H1 (cell line): ENCODE data around the gene BBX. TPM values are rescaled to one million over a fixed set of nuclear protein-coding genes. Genes with fewer than 3 reads are reported as not detected.

Source experiments
- CTCF ChIA-PET: fragments of 300-600 bp; sonication (Branson Sonifier 250); formaldehyde crosslinking; loops from one replicate; lab custom pipeline; 2021; ENCODE audit not compliant: partially characterized antibody; lab: Charles Lee
- POLR2A ChIA-PET: fragments of 300-600 bp; sonication (Branson Sonifier 250); formaldehyde crosslinking; loops from one replicate; lab custom pipeline; 2021; ENCODE audit warnings: inconsistent platforms; ENCODE audit not compliant: partially characterized antibody; lab: Charles Lee
- DNase-seq, 2 experiments: peaks; one replicate each; pipeline versions ENCODE4 v3.0.0 to v3.0.0-alpha.2; 2010 to 2022; ENCODE audit warnings: low spot score in 2 of 2, low read depth in 1 of 2, mixed read lengths in 1 of 2
- FAIRE-seq: peaks from 2 replicates; lab custom pipeline; 2011; peaks lifted over from hg19 to GRCh38; lab: Jason Lieb, UNC
- H2AFZ ChIP-seq: 2 replicates; pipeline ENCODE4 v1.8.1; 2012; ENCODE audit warnings: low read length, inconsistent platforms
- H2AK5ac ChIP-seq: 2 replicates; pipeline ENCODE4 v1.6.1; 2013; ENCODE audit warnings: low read depth, low read length
- H2BK120ac ChIP-seq: replicated peaks from 2 replicates; pipeline ENCODE3; 2013; ENCODE audit warnings: low read depth, low read length, inconsistent platforms
- H2BK12ac ChIP-seq: 2 replicates; pipeline ENCODE4 v1.6.1; 2013; ENCODE audit warnings: low read depth, low read length
- H2BK15ac ChIP-seq: 2 replicates; pipeline ENCODE4 v1.6.1; 2013; ENCODE audit warnings: low read length
- H2BK20ac ChIP-seq: 2 replicates; pipeline ENCODE4 v1.6.1; 2013; ENCODE audit warnings: low read length
- H2BK5ac ChIP-seq: 2 replicates; pipeline ENCODE4 v1.6.1; 2013; ENCODE audit warnings: low read depth, low read length
- H3K14ac ChIP-seq: 2 replicates; pipeline ENCODE4 v1.6.1; 2013; ENCODE audit warnings: inconsistent platforms; ENCODE audit not compliant: insufficient read length
- H3K18ac ChIP-seq: 2 replicates; pipeline ENCODE4 v1.6.1; 2013; ENCODE audit warnings: low read length; ENCODE audit errors: extremely low read depth
- H3K23ac ChIP-seq: 2 replicates; pipeline ENCODE4 v1.6.1; 2013; ENCODE audit warnings: inconsistent platforms; ENCODE audit not compliant: insufficient read length
- H3K23me2 ChIP-seq: 2 replicates; pipeline ENCODE4 v1.6.1; 2013; ENCODE audit warnings: low read depth, low read length
- H3K27ac ChIP-seq: 2 replicates; pipeline ENCODE4 v1.6.1; 2011; ENCODE audit warnings: low read depth, low read length, inconsistent platforms
- H3K27me3 ChIP-seq, 4 experiments: replicated peaks in 1 of 4; 1 replicate in 1 of 4; 2 replicates in 3 of 4; pipeline versions ENCODE4 v1.6.1 to v1.8.1; 2011 to 2013; ENCODE audit warnings: low read length in 3 of 4, mild to moderate bottlenecking in 3 of 4, inconsistent platforms in 2 of 4, mixed read lengths in 2 of 4, moderate library complexity in 1 of 4; ENCODE audit not compliant: control insufficient read depth in 3 of 4, insufficient read depth in 3 of 4; ENCODE audit errors: extremely low read depth in 1 of 4
- H3K36me3 ChIP-seq, 4 experiments: 2 replicates each; pipeline versions ENCODE4 v1.6.1 to v1.8.1; 2011 to 2013; ENCODE audit warnings: mild to moderate bottlenecking in 4 of 4, low read length in 3 of 4, moderate library complexity in 2 of 4, control low read depth in 1 of 4, inconsistent platforms in 1 of 4; ENCODE audit not compliant: insufficient read depth in 4 of 4, control insufficient read depth in 2 of 4
- H3K4ac ChIP-seq: replicated peaks from 2 replicates; pipeline ENCODE3; 2013; ENCODE audit warnings: low read length, low read depth, mixed read lengths, inconsistent platforms; ENCODE audit not compliant: insufficient read length
- H3K4me1 ChIP-seq, 4 experiments: replicated peaks in 1 of 4; 1 replicate in 1 of 4; 2 replicates in 3 of 4; pipeline versions ENCODE4 v1.6.1 to v1.8.1; 2011 to 2013; ENCODE audit warnings: low read length in 3 of 4, inconsistent platforms in 2 of 4, mixed read lengths in 1 of 4; ENCODE audit not compliant: insufficient read depth in 4 of 4, control insufficient read depth in 3 of 4
- H3K4me2 ChIP-seq, 2 experiments: 2 replicates each; pipeline versions ENCODE4 v1.6.1 to v1.8.1; 2011 to 2013; ENCODE audit warnings: low read depth in 2 of 2, low read length in 2 of 2, control low read depth in 1 of 2, inconsistent platforms in 1 of 2, mild to moderate bottlenecking in 1 of 2; ENCODE audit not compliant: insufficient read depth in 1 of 2
- H3K4me3 ChIP-seq, 4 experiments: fragments of 200-600, 300-600 bp in 1 of 4; sonication (generic), shearing (Covaris generic), sonication (Bioruptor Twin) in 1 of 4; 2 replicates each; pipeline versions ENCODE4 v1.5.1 to v1.8.1; 2011 to 2016; ENCODE audit warnings: low read length in 4 of 4, low read depth in 3 of 4, control low read depth in 2 of 4, inconsistent platforms in 2 of 4, mild to moderate bottlenecking in 2 of 4, mixed read lengths in 1 of 4, moderate library complexity in 1 of 4; ENCODE audit not compliant: insufficient read depth in 2 of 4; ENCODE audit errors: extremely low read depth in 1 of 4
- H3K56ac ChIP-seq: replicated peaks from 2 replicates; pipeline ENCODE3; 2013; ENCODE audit warnings: low read depth, mild to moderate bottlenecking, mixed read lengths, low read length, inconsistent platforms; ENCODE audit not compliant: insufficient read length
- H3K79me1 ChIP-seq: 2 replicates; pipeline ENCODE4 v1.6.1; 2013; ENCODE audit warnings: low read depth, low read length, control low read depth
- H3K79me2 ChIP-seq, 2 experiments: 2 replicates each; pipeline versions ENCODE4 v1.6.1 to v1.8.1; 2012 to 2013; ENCODE audit warnings: low read length in 2 of 2, mild to moderate bottlenecking in 2 of 2, inconsistent platforms in 1 of 2; ENCODE audit not compliant: insufficient read depth in 2 of 2, control insufficient read depth in 1 of 2
- H3K9ac ChIP-seq, 4 experiments: replicated peaks in 1 of 4; 1 replicate in 1 of 4; 2 replicates in 3 of 4; pipeline versions ENCODE4 v1.6.1 to v1.8.1; 2011 to 2013; ENCODE audit warnings: low read depth in 3 of 4, low read length in 3 of 4, control low read depth in 2 of 4, mild to moderate bottlenecking in 2 of 4, moderate library complexity in 2 of 4, inconsistent platforms in 1 of 4; ENCODE audit errors: extremely low read depth in 1 of 4
- H3K9me3 ChIP-seq, 2 experiments: 2 replicates each; pipeline versions ENCODE4 v1.6.1 to v1.8.1; 2012 to 2013; ENCODE audit warnings: mild to moderate bottlenecking in 2 of 2, moderate library complexity in 2 of 2, control low read depth in 1 of 2, inconsistent platforms in 1 of 2, low read depth in 1 of 2, low read length in 1 of 2, mixed read lengths in 1 of 2; ENCODE audit not compliant: insufficient read depth in 2 of 2
- H4K20me1 ChIP-seq, 2 experiments: replicated peaks in 1 of 2; 2 replicates each; pipeline versions ENCODE3 to v1.8.1; 2011 to 2013; ENCODE audit warnings: inconsistent platforms in 2 of 2, low read length in 2 of 2, mild to moderate bottlenecking in 1 of 2; ENCODE audit not compliant: insufficient read depth in 2 of 2, control insufficient read depth in 1 of 2
- H4K5ac ChIP-seq: 2 replicates; pipeline ENCODE4 v1.6.1; 2013; ENCODE audit warnings: low read length, low read depth, mixed read lengths, inconsistent platforms; ENCODE audit not compliant: insufficient read length
- H4K8ac ChIP-seq: 2 replicates; pipeline ENCODE4 v1.8.0; 2013; ENCODE audit warnings: mild to moderate bottlenecking, moderate library complexity, low read length, inconsistent platforms; ENCODE audit not compliant: insufficient read depth; ENCODE audit errors: extremely low read depth
- H4K91ac ChIP-seq: replicated peaks from 2 replicates; pipeline ENCODE3; 2013; ENCODE audit warnings: low read length, mixed read lengths, inconsistent platforms; ENCODE audit not compliant: insufficient read length
- ATF3 ChIP-seq: IDR thresholded peaks from 2 replicates; pipeline ENCODE4 v1.6.1; 2011; ENCODE audit warnings: low read depth, mild to moderate bottlenecking, low read length; ENCODE audit not compliant: insufficient read depth
- BCL11A ChIP-seq, 2 experiments: IDR thresholded peaks; one replicate each; pipeline ENCODE4 v1.6.1; 2011; ENCODE audit warnings: low read depth in 2 of 2, low read length in 2 of 2, mild to moderate bottlenecking in 2 of 2
- HDAC6 ChIP-seq: IDR thresholded peaks from one replicate; pipeline ENCODE4 v1.7.1; 2012; ENCODE audit warnings: low read depth, mild to moderate bottlenecking, inconsistent platforms, low read length, moderate library complexity
- MAFK ChIP-seq: IDR thresholded peaks from 2 replicates; pipeline ENCODE4 v1.6.1; 2012; ENCODE audit warnings: low read depth, mild to moderate bottlenecking, improper control_type of control experiment, low read length
- NRF1 ChIP-seq: IDR thresholded peaks from 2 replicates; pipeline ENCODE4 v1.6.1; 2011; ENCODE audit warnings: mild to moderate bottlenecking, low read depth, low read length, improper control_type of control experiment
- RAD21 ChIP-seq, 2 experiments: IDR thresholded peaks in 1 of 2; conservative IDR thresholded peaks in 1 of 2; 2 replicates each; pipeline ENCODE4 v1.6.1; 2011; ENCODE audit warnings: low read depth in 2 of 2, low read length in 2 of 2, improper control_type of control experiment in 1 of 2, inconsistent platforms in 1 of 2, mild to moderate bottlenecking in 1 of 2, moderate library complexity in 1 of 2
- TBP ChIP-seq: IDR thresholded peaks from 2 replicates; pipeline ENCODE4 v1.6.1; 2011; ENCODE audit warnings: low read depth, low read length, improper control_type of control experiment
- YY1 ChIP-seq: IDR thresholded peaks from 2 replicates; pipeline ENCODE4 v1.6.1; 2011; ENCODE audit warnings: low read depth, mild to moderate bottlenecking, low read length
- WGBS, 2 experiments: shearing (Covaris generic) in 1 of 2; methylation state at CpG; one replicate each; pipeline versions ENCODE4 v1.1.6 to v1.1.7; 2013 to 2015; ENCODE audit warnings: low lambda C conversion rate in 2 of 2, mixed read lengths in 2 of 2, inconsistent platforms in 1 of 2, low coverage in 1 of 2, missing lambda C conversion rate in 1 of 2; ENCODE audit not compliant: insufficient replicate concordance in 2 of 2, insufficient coverage in 1 of 2, insufficient read length in 1 of 2; ENCODE audit errors: extremely low coverage in 1 of 2, missing lambda C conversion rate in 1 of 2; 5-methylcytosine and 5-hydroxymethylcytosine counted together
- polyA plus RNA-seq, 7 experiments: library from polyadenylated mRNA; depleted of rRNA in 3 of 7; stranded (reverse) in 5 of 7; unstranded in 2 of 7; fragments of >200 nt in 5 of 7; fragments of 200-250 nt in 2 of 7; gene quantifications; 1 replicate in 5 of 7; 2 replicates in 1 of 7; 4 replicates in 1 of 7; pipeline versions ENCODE4 v1.2.1 to v1.2.3, GENCODE V29; 2011 to 2013; ENCODE audit warnings: missing spikeins in 2 of 7, mixed read lengths in 2 of 7
- total RNA-seq: library from RNA; stranded (reverse); fragmentation: NEBNext Ultra II Directional; extraction: Animal tissue kit (Norgen Biotek cat#: 25700); gene quantifications from 2 replicates; pipeline ENCODE4 v1.2.1, GENCODE V29; 2021
- TF ChIP-seq, protein P1 (sequence below), 3 experiments: IDR thresholded peaks; 1 replicate in 2 of 3; 2 replicates in 1 of 3; pipeline versions ENCODE4 v1.5.1 to v1.6.1; 2011; ENCODE audit warnings: low read length in 3 of 3, mild to moderate bottlenecking in 3 of 3, inconsistent platforms in 2 of 3, low read depth in 1 of 3, moderate library complexity in 1 of 3; ENCODE audit not compliant: insufficient read depth in 1 of 3; ENCODE audit errors: control extremely low read depth in 1 of 3

BBX gene
- total and polyA plus RNA-seq, 2 of the 8 experiments (the other 6 are each of a cell fraction or from before 2014, with no cell fraction given), result 11.0 to 42.5 TPM

- peaks cover 0 to 56% of the 10 kb centered on the region in 2 experiments; a peak in 2 of 4 replicates for H3K79me2 ChIP-seq
- 91% methylated on average over 7 of the region's 7 CpGs; no CpG with 5 or more reads in 1 of the 2 experiments for WGBS, 2 experiments
- H3K36me3 ChIP-seq, result no peaks in the 10 kb centered on the region; a peak in 1 of 8 replicates
- no peak overlapping the region for H2AFZ ChIP-seq
- H3K4me1 ChIP-seq, result peaks cover 0 to 5% (median 2%) of the 10 kb centered on the region in 4 experiments; a peak in 4 of 7 replicates
- H3K9ac ChIP-seq, result no peak overlapping the region
- H2BK12ac ChIP-seq, result no peak overlapping the region
- no peak overlapping the region for H3K18ac ChIP-seq
- no peaks in the 10 kb centered on the region for H3K23me2 ChIP-seq
- H4K8ac ChIP-seq, result no peak overlapping the region
- no peak overlapping the region for H3K14ac ChIP-seq
- H3K4me2 ChIP-seq, result no peak overlapping the region
- no peak overlapping the region for H2BK15ac ChIP-seq
- no peaks in the 10 kb centered on the region for H3K79me1 ChIP-seq
- H3K23ac ChIP-seq, result no peak overlapping the region
- H4K5ac ChIP-seq, result no peak overlapping the region
- H3K27me3 ChIP-seq, result no peaks in the 10 kb centered on the region
- H3K9me3 ChIP-seq, result no peaks in the 10 kb centered on the region
- no peak overlapping the region for H2BK5ac ChIP-seq
- no peak overlapping the region for H2BK20ac ChIP-seq
- no peak overlapping the region for H3K4ac ChIP-seq
- no peak overlapping the region for H2AK5ac ChIP-seq
- no peak overlapping the region for H3K4me3 ChIP-seq
- H4K91ac ChIP-seq, result no peak overlapping the region
- H4K20me1 ChIP-seq, result peaks cover 0 to 2% of the 10 kb centered on the region in 2 experiments
- FAIRE-seq (no peak), DNase-seq (no peak)
- no peak overlapping the region for H3K56ac ChIP-seq
- POLR2A ChIA-PET, result interaction anchor here (0.6 kb wide), 1 partner anchor 173 kb away, joined by 3 read pairs; no protein-coding TSS in a partner anchor
- CTCF ChIA-PET, result interaction anchor here (1.3 to 1.6 kb wide), 2 partner anchors 10 kb away, joined by 3 to 9 read pairs; no protein-coding TSS in a partner anchor
- no peak overlapping the region for H2BK120ac ChIP-seq
- no peak overlapping the region for H3K27ac ChIP-seq
- TF ChIP-seq, protein P1, sequence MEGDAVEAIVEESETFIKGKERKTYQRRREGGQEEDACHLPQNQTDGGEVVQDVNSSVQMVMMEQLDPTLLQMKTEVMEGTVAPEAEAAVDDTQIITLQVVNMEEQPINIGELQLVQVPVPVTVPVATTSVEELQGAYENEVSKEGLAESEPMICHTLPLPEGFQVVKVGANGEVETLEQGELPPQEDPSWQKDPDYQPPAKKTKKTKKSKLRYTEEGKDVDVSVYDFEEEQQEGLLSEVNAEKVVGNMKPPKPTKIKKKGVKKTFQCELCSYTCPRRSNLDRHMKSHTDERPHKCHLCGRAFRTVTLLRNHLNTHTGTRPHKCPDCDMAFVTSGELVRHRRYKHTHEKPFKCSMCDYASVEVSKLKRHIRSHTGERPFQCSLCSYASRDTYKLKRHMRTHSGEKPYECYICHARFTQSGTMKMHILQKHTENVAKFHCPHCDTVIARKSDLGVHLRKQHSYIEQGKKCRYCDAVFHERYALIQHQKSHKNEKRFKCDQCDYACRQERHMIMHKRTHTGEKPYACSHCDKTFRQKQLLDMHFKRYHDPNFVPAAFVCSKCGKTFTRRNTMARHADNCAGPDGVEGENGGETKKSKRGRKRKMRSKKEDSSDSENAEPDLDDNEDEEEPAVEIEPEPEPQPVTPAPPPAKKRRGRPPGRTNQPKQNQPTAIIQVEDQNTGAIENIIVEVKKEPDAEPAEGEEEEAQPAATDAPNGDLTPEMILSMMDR (IDR thresholded peaks at IDR 0.05; ENCODE audit: control extremely low read depth in 1 of 3, insufficient read depth in 1 of 3, low read depth in 1 of 3, low read length in 3 of 3), result no peak
- TF ChIP-seq MAFK, result no peak
- TF ChIP-seq TBP, result no peak
- no peak for TF ChIP-seq BCL11A (IDR thresholded peaks at IDR 0.05; ENCODE audit: low read depth in 2 of 2, low read length in 2 of 2)
- no peak for TF ChIP-seq ATF3
- no peak for TF ChIP-seq HDAC6
- no peak for TF ChIP-seq YY1
- no peak for TF ChIP-seq RAD21 (IDR thresholded peaks at IDR 0.05 in 1 of 2, conservative IDR thresholded peaks at IDR 0.05 in 1 of 2; ENCODE audit: low read depth in 2 of 2, low read length in 2 of 2)
- TF ChIP-seq NRF1, result no peak
Observed at GRCh38 chr3:107604057-107604822, 81.5 kb downstream of the BBX start.
